Activated CD4-positive, CD25-positive, alpha-beta regulatory T cell treated with anti-CD3 and anti-CD28 coated beads, Interleukin-2, amount 50 U/mL, for 72 hours (primary cell): ENCODE results near the gene TMPRSS13.
A peak's percentile ranks its signal among the peaks of the same experiment; 100 is the strongest.
"Not testable (repeated sequence)": the region's sequence is repeated elsewhere in the genome, so short reads cannot be mapped to it uniquely, and the experiment has no call there.

Experiments
- DNase-seq: peaks from one replicate; pipeline ENCODE4 v3.0.0; 2021

Gene TMPRSS13

GRCh38 chr11:117950301-117950700, 21.1 kb upstream of the TMPRSS13 start:
- no peak for DNase-seq

DNA sequence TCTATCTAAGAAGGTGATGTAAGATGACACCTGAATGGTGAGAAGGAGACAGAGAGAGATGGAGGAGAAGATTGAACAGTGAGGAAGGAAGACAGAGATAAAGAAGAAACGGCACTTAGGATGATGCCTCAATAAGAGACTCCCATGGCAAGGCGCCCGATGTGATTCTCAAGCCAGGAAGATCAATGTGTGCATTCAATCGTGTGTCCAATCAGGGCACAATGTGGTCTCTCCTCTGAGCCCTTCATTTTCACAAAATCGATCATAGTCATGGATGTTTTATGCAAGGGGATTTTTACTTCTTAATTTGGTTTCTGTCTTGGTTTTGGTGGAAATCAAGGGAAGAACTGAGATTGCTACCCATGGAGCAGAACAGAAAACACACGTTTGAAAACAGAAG, 19.9 kb upstream of the TMPRSS13 start:
- no peak for DNase-seq

GRCh38 chr11:117948466-117948865, 19.3 kb upstream of the TMPRSS13 start:
- not testable (repeated sequence) for DNase-seq

GRCh38 chr11:117947751-117948150, 18.5 kb upstream of the TMPRSS13 start:
- DNase-seq = not testable (repeated sequence)

GRCh38 chr11:117946842-117947526, 17.8 kb upstream of the TMPRSS13 start:
- DNase-seq = peak; percentile 90

GRCh38 chr11:117946156-117946841, 17.1 kb upstream of the TMPRSS13 start:
- no peak for DNase-seq

- DNase-seq = no peak
Observed at GRCh38 chr11:117945047-117945810, 16.0 kb upstream of the TMPRSS13 start.

GRCh38 chr11:117944554-117944953, 15.4 kb upstream of the TMPRSS13 start:
- no peak for DNase-seq

DNA sequence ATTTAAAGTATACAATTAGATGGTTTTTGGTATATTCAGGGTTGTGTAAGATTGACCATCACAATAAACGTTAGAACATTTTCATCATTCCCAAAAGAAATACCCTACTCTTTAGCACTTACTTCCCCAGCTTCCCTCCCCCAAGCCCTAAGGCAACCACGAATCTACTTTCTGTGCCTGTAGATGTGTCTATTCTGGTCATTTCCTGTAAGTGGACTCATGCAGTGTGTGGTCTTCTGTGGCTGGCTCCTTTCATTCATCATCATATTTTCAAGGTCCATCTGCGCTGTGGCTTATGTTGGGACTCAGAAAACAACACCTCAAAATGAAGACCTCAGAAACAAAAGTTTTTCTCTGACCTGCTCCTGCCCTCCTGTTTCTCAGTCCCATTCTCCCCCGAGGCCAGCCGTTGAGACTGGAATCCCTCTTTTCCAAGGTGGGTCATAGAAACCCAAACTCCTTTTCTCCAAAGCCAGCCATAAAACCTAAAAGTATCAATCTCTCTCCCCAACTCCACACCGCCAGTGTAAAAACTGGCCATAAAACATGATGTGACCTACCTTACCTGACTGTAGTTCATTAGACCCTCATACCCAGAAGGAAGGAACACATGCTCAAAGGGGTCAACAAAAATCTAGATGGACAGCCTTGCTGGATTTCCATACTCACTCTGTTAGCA, 12.9 kb upstream of the TMPRSS13 start:
- no peak for DNase-seq

GRCh38 chr11:117941163-117941707, 12.0 kb upstream of the TMPRSS13 start:
- no peak for DNase-seq

GRCh38 chr11:117940736-117941135, 11.5 kb upstream of the TMPRSS13 start:
- no peak for DNase-seq

GRCh38 chr11:117936973-117937372, 7.8 kb upstream of the TMPRSS13 start:
- no peak for DNase-seq

- DNase-seq = no peak
Observed at GRCh38 chr11:117934526-117935307, 5.5 kb upstream of the TMPRSS13 start.

DNA sequence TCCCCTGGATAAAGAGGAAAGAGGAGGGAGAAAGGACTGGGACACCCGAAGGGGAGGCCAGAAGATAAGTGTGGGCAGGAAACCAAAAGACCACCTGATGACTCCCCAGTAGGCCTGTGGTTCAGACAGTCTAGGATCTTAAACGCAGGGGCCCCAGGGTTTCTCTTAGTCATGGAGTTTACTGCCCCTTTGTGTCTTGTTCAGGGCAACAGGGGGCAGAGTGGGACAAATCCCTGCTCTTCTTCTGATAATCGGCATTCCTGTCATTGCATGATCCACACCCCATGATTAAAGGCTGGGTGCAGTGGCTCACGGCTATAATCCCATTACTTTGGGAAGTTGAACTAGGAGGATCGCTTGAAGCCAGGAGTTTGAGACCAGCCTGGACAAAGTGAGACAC, 4.7 kb upstream of the TMPRSS13 start:
- DNase-seq = no peak

DNA sequence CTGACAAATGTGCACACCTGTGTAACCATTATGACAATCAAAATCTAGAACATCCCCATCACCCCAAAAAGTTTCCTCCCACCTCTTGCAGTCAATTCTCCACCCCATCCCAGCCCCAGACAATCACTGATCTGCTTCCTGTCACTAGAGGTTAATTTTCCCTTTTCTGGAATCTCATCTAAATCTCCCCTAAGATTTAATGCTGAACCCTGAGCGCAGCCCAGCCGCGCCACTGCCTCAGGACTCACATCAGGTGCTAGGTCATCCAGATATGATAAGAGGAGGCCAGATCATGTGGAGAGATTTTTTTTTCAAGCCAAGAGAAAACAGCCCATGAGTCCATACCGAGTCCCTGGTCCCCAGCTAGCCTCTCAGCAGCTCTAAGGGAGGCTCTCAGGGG, 4.3 kb upstream of the TMPRSS13 start:
- no peak for DNase-seq

DNA sequence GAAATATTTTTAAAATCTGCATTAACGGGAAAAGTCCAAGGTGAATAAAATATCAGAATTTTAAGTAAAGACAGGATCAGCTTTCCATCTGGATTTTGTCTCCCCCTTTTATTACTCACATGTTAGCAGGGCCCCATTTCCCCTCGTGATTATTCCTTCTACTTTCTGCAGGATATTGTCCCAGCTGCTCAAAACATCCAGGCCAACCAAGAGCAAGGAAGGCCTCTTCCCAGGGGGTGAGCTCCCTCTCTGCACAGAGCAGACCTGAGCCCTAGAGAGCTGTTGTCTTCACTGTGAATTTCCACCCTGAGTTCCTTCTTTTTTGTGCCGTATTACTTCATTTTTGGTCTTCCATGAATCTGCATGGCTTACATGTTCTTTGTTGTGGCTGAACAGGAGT, 3.7 kb upstream of the TMPRSS13 start:
- DNase-seq = no peak

GRCh38 chr11:117932426-117932825, 3.2 kb upstream of the TMPRSS13 start:
- DNase-seq = no peak

GRCh38 chr11:117931971-117932370, 2.8 kb upstream of the TMPRSS13 start:
- peak; percentile 32 for DNase-seq

DNA sequence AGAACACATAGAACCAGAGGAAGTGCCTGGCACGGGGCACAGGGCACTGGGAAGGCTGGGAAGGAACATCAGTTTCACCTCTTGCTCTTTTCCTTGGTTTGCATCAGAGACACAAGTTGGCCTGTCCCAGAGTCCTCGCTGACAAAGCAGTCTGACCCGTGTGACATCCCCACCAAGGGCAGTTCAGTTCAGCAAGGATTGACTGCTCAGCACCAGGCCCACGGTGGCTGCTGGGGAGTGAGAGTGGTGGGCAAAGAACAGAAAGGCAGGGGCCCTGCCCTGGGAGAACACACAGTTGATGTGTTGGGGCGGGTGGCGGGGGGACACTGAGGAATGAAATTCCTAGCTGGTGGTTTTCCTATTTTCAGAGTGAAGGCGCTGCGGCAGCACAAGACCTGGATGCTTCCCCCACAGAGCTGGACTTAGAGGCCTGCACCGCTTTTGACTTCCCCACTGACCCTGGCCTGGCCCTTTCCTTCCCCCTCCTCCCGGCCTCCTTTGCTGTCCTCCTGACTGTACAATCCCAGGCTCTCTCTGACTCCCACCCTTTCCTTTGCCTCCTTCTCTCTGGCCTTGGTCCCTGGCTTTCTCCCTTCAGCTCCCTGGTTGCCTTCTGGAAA, 2.2 kb upstream of the TMPRSS13 start:
- no peak for DNase-seq

DNA sequence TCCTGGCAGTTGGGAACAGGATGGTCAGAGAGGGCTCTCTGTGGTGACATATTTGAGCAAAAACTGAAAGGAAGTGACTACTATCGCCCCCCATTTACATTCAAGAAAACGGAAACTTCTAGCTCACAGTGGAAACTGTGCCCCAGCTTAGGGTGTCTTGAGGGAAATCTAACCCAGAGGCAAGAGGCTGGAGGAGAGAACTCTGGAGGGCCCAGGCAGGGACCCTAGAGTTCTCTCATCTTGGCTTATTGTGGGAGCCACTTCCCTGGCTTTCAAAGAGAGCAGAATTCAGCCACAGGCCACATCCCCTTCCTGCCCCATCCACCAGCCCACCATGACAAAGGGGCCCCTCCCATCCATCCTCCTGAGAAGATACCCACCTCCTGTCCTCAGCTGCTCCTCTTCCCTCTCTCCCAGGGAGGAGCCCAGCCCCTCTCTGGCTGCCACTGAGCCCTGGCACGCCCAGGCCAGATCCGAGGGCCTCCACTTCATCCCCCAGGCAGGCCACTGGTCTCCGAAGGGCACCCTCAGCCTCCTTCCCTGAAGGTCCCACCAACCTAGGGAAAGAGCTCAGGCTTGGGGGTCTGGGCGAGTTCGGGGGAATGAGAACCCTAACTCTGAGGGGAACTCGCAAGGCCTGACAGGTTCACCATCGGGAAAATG, 1.6 kb upstream of the TMPRSS13 start:
- peak; percentile 27 for DNase-seq

GRCh38 chr11:117929916-117930570, 841 bp upstream of the TMPRSS13 start:
- DNase-seq = no peak
